Germinal center (tissue), 1 donor: ENCODE data around the gene TSPAN33.
A peak's percentile ranks its signal among the peaks of the same experiment; 100 is the strongest.
"Not testable (repeated sequence)": the region's sequence is repeated elsewhere in the genome, so short reads cannot be mapped to it uniquely, and the experiment has no call there.

Experiments used
- DNase-seq: peaks from one replicate; pipeline ENCODE4 v3.0.0; 2012; ENCODE audit warnings: mixed read lengths, low spot score

Gene TSPAN33

DNA sequence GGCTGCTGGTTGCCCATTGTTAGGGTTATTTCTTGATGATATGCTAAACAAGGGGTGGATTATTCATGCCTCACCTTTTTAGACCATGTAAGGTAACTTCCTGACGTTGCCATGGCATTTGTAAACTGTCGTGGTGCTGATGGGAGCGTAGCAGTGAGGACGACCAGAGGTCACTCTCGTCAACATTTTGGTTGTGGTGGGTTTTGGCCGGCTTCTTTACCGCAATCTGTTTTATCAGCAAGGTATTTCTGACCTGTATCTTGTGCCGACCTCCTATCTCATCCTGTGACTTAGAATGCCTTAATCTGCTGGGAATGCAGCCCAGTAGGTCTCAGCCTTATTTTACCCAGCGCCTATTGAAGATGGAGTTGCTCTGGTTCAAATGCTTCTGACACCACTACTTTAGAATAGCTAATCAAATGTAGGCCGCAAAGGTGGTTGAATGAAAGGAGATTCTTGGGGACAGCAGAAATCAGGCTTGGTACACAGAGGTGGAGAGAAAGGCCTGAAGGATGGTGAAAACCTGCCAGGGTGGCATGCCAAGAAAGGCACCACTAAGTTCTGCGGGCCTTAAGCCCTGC, 26.0 kb downstream of the TSPAN33 start:
- no peak for DNase-seq

DNA sequence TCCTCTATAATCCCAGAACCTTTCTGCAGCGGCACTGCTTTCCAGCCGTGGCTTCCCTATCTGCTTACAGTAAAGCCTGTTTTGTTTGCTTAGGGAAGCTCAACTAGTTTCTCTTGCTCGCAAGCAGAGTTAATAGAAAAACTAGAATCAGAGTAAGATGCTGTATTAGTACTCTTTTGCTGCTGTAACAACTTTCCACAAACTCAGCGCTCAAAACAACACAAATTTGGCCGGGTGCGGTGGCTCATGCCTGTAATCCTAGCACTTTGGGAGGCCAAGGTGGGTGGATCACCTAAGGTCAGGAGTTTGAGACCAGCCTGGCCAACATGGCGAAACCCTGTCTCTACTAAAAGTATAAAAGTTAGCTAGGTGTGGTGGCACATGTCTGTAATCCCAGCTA, 29.4 kb downstream of the TSPAN33 start:
- DNase-seq: not testable (repeated sequence)

DNA sequence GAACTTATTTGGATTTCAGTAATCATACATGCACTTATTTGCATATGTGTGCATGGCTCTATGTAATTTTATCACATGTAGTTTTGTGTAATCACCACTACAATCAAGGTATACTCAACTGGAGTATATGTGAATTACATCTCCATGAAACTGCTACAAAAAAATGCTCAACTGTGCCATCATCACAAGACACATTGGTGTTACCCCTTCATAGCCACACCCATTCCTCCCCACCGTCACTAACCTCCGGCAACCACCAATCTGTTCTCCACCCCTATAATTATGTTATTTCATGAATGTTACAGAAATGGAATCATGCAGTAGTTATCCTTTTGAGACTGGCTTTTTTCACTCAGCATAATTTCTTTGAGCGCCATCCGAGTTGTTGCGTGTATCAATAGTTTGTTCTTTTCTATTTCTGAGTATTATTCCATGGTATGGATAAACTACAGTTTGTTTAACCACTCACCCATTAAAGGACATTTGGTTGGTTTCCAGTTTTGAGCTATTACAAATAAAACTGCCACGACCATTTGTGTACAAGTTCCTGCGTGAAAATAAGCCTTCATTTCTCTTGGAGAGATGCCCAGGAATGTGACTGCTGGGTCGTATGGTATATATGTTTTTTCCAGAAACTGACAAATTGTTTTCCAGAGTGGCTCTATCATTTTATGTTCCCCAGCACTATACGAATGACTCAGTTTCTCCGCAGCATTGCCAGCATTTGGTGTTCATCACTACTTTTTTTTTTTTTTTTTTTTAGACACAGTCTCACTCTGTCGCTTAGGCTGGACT, 32.6 kb downstream of the TSPAN33 start:
- DNase-seq: no peak

DNA sequence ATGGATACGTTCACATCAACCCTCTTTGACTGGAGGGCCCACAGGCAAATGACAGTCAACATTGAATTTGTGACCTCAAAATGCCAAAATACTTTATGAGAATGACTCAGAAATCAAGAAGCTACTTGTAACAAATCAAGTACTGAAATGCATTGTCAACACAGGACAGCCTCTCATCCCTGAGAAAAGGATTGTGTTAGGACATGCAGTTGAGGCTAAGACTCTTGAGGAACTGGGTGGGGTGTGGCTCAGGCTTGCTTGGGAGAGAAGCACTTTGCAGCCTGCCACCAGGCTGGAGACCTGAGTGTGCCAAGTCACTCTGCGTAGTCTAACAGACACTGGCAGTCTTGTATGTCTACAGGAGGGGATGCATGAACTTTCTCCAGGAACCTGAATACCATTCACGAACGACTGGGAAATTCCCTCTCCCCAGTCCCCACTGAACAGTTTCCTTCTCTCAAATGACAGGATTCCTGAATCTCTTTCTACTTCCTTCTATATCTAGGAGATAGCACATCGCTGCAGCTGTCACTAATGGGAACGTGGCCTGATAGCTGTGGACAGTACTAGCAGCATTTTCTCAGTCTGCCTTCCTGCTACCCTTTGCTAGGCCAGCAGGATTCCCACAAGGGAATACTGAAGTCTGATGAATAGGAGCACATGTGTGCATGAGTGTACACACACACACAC, 40.6 kb downstream of the TSPAN33 start:
- DNase-seq: no peak

DNA sequence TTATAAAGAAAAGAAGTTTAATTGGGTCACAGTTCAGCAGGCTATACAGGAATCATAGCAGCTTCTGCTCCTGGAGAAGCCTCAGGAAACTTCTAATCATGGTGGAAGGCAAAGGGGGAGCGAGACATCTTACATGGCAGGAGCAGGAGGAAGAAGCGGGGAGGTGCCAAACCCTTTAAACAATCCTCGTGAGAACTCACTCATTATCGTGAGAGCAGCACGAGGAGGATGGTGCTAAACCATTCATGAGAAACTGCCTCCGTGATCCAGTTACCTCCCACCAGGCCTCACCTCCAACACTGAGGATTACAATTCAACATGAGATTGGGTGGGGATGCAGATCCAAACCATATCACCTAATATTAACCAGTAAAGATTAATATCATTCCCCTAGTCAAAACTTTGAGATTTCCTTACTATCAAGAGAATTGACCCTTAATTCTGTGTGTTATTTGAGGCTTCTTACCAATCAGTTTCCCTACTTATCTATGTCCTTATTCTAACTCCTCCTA, 42.3 kb downstream of the TSPAN33 start:
- DNase-seq: no peak

DNA sequence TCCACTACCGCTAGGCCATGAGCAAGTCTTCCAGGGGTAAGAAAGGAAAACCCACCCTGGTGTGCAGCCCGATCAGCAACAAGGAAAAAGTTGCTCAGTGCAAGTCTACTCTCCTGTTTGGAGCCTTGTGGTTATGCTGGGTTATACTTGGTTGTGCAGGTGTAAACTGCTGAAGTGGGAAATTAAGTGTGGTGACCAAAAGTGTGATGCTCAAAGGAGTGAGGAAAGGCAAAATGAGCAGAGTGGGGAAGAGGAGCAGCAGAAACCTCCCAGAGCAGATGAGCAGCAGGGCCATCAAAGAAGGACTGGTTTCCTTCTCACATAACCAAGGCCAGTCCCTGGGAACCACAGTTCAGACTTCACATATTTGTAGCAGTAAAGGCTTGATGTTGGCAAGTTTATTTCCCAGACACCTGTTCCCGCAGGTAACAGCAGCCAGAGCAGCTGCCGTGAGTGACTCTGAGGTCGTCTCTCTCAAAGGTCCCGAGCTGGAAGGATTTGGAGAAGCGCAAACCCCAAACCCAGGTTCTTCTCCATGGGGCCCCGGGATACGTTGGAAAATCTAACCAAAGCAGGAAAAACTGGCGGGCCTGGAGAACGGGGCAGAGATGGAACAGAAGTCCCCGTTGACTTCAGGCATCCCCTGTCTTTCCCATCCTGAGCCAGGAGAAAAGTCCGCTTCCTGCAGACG, 43.3 kb downstream of the TSPAN33 start:
- no peak for DNase-seq

DNA sequence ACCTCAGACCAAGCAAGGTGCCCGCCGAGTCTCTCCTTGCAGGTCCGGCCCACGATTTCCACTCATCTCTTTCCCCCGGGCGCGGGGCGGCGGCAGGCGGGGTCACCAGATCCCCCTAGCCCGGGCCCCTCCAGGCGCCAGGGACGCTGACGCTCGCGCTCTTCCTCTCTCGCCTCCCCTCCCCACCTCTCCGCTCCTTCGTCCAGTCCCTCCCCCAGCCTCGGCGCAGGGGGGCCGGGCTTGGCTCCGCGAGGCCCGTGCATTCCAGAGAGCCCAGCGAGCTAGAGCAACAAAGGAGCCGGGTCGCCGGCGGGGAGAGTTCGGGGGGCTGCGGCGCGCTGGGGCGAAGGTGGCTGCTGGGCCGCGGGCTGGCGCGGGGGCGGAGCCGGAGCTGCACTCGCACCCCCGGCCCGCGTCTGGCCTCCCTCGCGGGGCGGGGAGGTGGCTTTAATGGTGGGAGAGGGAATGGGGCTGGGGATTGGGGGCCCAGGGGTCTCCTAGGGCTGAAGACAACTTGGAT, 43.9 kb downstream of the TSPAN33 start, which contains the start of gene SMO:
Gene SMO, plus strand, starts transcription at position 262 of the 520 bp plus-strand sequence. CDS start 519 bp downstream, outside the sequence.
- DNase-seq: peak; percentile 59

DNA sequence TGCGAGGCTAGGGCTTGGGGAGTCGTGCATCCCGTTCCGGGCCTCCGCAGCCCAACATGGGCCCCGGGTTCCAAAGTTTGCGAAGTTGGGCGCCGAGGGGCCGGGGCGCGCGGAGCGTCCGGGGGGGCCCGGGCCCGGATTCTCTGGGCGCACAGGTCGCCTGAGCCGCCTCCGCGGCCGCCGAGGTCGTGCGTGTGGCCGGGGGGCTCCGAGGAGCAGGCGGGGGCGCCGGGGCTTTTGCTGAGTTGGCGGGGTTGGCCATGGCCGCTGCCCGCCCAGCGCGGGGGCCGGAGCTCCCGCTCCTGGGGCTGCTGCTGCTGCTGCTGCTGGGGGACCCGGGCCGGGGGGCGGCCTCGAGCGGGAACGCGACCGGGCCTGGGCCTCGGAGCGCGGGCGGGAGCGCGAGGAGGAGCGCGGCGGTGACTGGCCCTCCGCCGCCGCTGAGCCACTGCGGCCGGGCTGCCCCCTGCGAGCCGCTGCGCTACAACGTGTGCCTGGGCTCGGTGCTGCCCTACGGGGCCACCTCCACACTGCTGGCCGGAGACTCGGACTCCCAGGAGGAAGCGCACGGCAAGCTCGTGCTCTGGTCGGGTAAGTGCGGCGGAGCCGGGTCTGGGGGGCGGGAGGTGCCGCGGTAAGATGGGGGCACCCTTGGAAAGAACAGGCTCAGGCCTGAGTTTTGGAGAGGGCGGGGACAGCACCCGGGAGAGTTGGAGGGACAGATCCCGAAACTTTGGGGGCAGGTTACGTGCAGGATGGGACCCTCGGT, 44.6 kb downstream of the TSPAN33 start:
- no peak for DNase-seq

DNA sequence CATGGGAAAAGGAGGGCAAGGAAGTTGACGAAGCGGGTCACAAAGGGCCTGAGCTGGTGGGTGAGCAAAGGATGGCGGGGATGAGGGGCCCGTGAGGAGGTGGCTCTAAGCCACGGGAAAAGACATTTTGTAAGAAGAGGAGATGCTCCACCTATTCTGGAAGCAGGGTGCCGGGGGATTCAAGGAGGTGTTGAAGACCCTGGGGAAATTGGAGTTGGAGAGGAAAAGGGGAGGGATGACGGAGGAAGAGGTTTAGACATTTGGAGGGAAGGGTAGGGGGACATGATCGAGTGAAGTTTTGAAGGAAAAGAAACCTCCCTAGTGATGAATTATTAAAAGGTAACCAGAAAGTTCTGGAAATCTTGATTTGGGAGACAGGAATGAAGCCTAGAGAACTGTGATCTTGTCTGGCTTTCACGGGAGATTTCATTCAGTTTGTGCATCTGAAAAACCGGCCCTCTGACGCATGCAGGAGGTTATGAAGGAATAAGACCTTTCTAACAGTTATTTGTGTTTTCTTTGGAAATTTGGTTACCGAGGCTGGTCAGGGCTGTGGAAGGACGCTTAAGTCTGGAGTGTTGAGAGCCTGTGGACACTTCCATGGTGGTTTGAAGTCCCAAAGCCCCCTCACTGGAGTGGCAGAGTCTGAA, 45.3 kb downstream of the TSPAN33 start:
- no peak for DNase-seq

DNA sequence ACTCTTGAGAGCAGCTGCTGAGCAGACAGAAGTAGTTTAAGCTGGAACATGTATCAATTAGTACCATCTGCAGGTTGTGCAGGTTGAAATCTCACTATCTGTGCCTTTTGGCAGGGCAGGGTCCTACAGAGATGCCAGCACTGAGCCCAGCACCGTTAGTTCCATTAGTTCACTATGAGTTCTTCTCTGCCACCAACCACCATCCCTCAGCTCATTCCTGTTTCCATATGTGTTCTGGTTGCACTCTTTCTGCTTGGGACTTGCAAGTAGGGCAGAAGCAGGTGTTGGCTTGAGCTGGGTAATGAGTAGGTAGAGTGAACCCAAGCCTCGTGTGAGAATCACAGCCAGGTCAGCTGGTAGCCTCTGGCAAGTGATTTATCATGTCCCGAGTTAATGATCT, 46.8 kb downstream of the TSPAN33 start:
- no peak for DNase-seq

DNA sequence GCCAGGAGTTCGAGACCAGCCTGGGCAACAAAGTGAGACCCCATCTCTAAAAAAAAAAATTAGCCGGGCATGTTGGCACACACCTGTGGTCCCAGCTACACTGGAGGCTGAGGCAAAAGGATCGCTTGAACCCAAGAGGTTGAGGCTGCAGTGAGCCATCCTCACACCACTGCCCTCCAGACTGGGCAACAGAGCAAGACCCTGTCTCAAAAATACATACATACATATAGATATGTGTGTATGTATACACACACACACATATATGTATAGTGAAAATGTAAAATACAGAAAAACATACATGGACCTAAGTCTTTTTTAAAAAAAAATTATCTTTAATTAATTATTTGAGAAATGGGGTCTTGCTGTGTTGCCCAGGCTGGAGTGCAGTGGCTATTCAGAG, 49.4 kb downstream of the TSPAN33 start:
- no peak for DNase-seq

DNA sequence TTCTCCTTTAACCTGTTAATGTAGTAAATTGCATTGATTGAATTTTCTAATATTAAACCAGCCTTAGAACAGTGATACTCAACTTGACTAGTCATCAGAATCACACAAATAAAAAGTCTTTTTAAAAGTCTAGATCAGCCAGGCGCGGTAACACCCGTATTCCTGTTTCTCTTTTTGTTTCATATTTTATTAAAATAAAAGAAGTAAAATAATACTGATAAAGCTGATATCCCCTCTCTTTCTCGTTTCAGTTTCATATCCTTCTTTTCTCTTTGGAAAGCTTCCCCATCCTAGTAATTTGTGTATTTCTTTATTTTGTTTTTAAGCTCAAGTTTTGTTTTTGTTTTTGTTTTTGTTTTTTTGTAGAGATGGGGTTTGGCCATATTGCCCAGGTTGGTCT, 53.3 kb downstream of the TSPAN33 start:
- DNase-seq: no peak

DNA sequence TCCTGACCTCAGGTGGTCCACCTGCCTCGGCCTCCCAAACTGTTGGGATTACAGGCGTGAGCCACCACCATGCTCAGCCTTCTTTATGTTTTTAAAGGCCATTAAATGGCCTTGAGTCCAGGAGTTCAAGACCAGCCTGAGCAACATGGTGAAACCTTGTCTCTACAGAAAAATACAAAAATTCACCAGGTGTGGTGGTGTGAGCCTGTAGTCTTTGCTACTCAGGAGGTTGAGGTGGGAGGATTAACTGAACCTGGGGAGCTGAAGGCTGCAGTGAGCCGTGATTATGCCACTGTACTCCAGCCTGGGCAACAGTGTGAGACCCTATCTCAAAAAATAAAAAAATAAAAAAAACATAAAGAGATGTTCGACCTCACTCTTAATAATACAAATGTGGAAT, 54.9 kb downstream of the TSPAN33 start:
- no peak for DNase-seq

DNA sequence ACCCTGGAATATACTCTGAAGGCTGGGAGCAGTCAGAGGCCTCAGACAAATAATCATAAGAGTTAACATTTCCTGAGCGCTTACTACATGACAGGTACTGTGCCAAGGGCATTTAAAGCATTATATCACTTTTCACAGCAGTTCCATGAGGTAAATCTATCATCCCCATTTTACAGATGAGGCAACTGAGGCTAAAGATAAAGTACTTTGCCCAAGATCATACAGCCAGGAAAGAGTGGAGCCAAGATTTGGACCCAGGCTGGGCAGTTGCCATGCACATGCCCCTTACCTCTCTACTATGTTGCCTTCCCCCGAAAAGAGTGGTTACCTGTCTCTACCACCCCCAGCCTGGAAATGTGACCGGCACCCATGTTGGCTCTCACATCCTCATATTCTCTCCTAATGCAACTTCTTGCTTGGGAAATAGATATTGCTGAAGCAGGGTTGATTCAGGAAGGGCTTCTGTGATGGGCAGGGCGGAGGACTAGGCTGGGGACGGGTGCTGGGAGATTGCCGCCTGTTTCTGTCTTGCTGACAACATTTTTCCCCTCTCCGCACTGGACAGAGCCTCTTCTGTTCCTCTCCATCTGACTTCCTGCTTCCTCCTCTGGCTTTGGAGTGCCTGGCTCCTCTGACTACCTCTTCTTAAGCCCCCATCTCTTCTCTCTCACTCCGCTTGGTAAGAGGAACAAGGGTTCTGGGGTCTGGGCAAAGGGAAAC, 57.7 kb downstream of the TSPAN33 start:
- DNase-seq: no peak

DNA sequence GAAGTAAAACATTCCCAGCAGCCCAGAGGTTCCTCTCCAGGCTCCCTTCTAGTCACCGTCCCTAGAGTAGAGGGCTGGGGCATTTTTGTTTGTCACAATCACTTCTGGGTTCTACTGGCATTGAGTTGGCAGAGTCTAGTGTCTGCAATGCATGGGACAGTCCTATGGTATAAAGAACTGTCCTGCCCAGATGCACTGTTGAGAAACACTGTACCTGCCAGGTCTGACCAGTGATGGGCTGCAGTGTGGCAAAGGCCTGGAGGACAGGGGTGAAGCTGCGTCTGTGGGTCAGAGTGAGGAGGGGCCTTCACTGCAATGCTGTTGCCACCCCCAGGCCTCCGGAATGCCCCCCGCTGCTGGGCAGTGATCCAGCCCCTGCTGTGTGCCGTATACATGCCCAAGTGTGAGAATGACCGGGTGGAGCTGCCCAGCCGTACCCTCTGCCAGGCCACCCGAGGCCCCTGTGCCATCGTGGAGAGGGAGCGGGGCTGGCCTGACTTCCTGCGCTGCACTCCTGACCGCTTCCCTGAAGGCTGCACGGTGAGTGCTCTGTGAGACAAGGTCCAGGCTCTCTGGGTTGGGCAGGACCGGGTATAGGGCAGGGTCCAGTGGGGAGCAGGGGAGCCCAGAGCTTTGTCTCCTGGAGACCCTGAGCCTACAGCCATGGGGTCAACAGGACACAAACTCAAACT, 58.7 kb downstream of the TSPAN33 start:
- no peak for DNase-seq

DNA sequence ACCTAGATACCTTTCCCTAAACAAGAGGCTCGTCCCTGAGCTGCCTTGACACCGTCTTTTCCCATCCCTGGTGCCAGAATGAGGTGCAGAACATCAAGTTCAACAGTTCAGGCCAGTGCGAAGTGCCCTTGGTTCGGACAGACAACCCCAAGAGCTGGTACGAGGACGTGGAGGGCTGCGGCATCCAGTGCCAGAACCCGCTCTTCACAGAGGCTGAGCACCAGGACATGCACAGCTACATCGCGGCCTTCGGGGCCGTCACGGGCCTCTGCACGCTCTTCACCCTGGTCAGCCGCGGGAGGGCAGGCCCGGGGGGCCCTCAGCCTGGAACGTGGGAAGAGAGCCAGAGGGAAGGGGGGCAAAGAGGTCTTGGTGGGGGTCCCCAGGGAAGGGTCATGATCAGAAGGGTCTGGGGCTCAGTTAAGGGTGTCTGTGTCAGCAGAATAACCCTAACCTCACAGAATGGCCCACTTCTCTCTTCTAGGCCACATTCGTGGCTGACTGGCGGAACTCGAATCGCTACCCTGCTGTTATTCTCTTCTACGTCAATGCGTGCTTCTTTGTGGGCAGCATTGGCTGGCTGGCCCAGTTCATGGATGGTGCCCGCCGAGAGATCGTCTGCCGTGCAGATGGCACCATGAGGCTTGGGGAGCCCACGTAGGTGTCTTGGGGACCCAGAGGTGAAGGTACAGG, 60.8 kb downstream of the TSPAN33 start:
- DNase-seq: no peak

DNA sequence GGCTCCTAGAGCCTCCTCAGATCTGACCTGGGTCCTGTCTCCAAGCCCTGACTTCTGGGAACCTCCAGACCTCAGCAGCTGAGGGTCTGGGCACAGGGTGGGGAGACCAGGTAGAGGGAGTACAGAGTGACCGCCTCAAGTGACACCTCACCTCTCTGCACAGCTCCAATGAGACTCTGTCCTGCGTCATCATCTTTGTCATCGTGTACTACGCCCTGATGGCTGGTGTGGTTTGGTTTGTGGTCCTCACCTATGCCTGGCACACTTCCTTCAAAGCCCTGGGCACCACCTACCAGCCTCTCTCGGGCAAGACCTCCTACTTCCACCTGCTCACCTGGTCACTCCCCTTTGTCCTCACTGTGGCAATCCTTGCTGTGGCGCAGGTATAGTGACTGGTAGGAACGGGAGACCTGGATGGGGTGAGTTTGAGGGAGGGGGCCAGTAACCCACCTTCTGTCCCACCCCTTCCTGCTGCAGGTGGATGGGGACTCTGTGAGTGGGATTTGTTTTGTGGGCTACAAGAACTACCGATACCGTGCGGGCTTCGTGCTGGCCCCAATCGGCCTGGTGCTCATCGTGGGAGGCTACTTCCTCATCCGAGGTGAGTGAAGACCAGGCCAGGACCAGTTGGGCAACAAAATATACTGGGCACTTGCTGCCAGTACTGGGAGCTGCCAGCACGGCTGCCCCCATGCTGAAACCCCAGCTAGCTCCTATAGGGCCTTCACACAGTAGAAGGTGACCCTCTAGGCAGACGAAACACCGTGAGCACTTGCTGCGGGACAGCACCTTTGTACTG, 61.7 kb downstream of the TSPAN33 start:
- no peak for DNase-seq

DNA sequence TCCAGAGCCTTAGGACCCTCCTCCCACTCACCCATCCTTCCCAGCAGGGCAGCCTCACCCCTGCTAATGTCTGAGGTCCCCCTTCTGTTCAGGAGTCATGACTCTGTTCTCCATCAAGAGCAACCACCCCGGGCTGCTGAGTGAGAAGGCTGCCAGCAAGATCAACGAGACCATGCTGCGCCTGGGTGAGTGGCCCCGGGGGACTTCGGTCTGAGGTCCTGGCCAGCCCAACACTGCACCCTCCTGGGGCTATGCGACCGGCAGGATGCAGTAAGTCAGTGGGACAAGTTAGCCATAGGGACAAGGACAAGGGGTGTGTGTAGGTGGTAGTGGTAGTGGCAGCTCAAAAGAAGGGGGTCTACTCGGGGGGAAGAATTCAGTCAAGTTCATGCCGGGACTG, 64.2 kb downstream of the TSPAN33 start:
- DNase-seq: no peak
